ENCODE measurements around the gene TTC7B. TPM values are rescaled to one million over a fixed set of nuclear protein-coding genes. Genes with fewer than 3 reads are reported as not detected.

Gene TTC7B
- total and polyA plus RNA-seq, 2 of the 8 experiments (the other 6 are each of a cell fraction or from before 2014, with no cell fraction given) = 23.7 to 34.0 TPM

DNA sequence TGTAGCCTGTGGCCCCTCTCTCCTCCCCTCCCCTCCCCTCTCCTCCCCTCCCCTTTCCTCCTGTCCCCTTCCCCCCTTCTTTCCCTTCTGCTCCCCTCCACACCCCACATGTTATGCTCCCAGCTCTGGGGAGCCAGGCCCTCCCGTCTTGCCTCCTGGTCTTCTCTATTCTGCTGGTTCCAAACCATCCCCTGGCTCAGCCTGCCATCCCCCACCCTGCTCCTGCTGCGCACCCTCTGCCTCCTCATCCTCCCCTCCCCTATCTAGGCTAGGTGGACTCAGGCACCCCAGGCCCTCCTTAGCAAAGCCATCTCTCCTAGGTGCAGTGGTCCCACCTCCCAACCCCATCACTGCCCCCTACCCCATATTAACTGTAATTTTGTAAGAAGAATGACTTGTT, 319.9 kb downstream of the TTC7B start:
- no peak for TF ChIP-seq HDAC2 (IDR thresholded peaks at IDR 0.05; ENCODE audit: borderline replicate concordance in 1 of 2, low read depth in 2 of 2, low read length in 2 of 2)
- Histone ChIP-seq H3K23me2 (ENCODE audit: low read depth, low read length) (no peaks in the 10 kb centered on the region; the same call in 1 of the 2 replicates), H2BK120ac (replicated peaks; ENCODE audit: low read depth, low read length) (no peak overlapping the region), H3K27ac (ENCODE audit: low read depth, low read length) (no peak overlapping the region), H3K14ac (ENCODE audit: insufficient read length) (no peak overlapping the region), H4K8ac (ENCODE audit: extremely low read depth, insufficient read depth, low read length) (no peak overlapping the region), H3K9ac (replicated peaks in 1 of 4; ENCODE audit: extremely low read depth in 1 of 4, low read depth in 3 of 4, low read length in 3 of 4) (no peak overlapping the region), H3K79me2 (ENCODE audit: control insufficient read depth in 1 of 2, insufficient read depth in 2 of 2, low read length in 2 of 2) (no peaks in the 10 kb centered on the region), H3K27me3 (replicated peaks in 1 of 4; ENCODE audit: control insufficient read depth in 3 of 4, extremely low read depth in 1 of 4, insufficient read depth in 3 of 4, low read length in 3 of 4) (no peaks in the 10 kb centered on the region), H3K36me3 (ENCODE audit: control insufficient read depth in 2 of 4, insufficient read depth in 4 of 4, low read length in 3 of 4) (no peaks in the 10 kb centered on the region), H2AK5ac (ENCODE audit: low read depth, low read length) (no peak overlapping the region), H2BK20ac (ENCODE audit: low read length) (no peak overlapping the region), H3K23ac (ENCODE audit: insufficient read length) (no peak overlapping the region), H2BK12ac (ENCODE audit: low read depth, low read length) (no peak overlapping the region), H3K4me2 (ENCODE audit: insufficient read depth in 1 of 2, low read depth in 2 of 2, low read length in 2 of 2) (no peak overlapping the region), H3K18ac (ENCODE audit: extremely low read depth, low read length) (no peak overlapping the region), H3K56ac (replicated peaks; ENCODE audit: insufficient read length, low read depth, low read length) (no peak overlapping the region), H4K91ac (replicated peaks; ENCODE audit: insufficient read length, low read length) (no peak overlapping the region), H3K4me1 (replicated peaks in 1 of 4; ENCODE audit: control insufficient read depth in 3 of 4, insufficient read depth in 4 of 4, low read length in 3 of 4) (peaks cover 3 to 17% (median 12%) of the 10 kb centered on the region in 4 experiments), H3K4me3 (ENCODE audit: extremely low read depth in 1 of 4, insufficient read depth in 2 of 4, low read depth in 3 of 4, low read length in 4 of 4) (no peak overlapping the region), H2BK5ac (ENCODE audit: low read depth, low read length) (no peak overlapping the region), H2BK15ac (ENCODE audit: low read length) (no peak overlapping the region), H4K20me1 (replicated peaks in 1 of 2; ENCODE audit: control insufficient read depth in 1 of 2, insufficient read depth in 2 of 2, low read length in 2 of 2) (no peaks in the 10 kb centered on the region), H4K5ac (ENCODE audit: insufficient read length, low read depth, low read length) (no peak overlapping the region), H2AFZ (ENCODE audit: low read length) (no peak overlapping the region), H3K9me3 (ENCODE audit: insufficient read depth in 2 of 2, low read depth in 1 of 2, low read length in 1 of 2) (no peaks in the 10 kb centered on the region), H3K79me1 (ENCODE audit: low read depth, low read length) (no peaks in the 10 kb centered on the region), H3K4ac (replicated peaks; ENCODE audit: insufficient read length, low read depth, low read length) (no peak overlapping the region)
- DNase-seq (ENCODE audit: low read depth in 1 of 2, low spot score in 2 of 2) = peak in 1 of 2 experiments; percentile 33
- POLR2A ChIA-PET (ENCODE audit: partially characterized antibody) = no interaction called here
- WGBS, 2 experiments (ENCODE audit: extremely low coverage in 1 of 2, insufficient coverage in 1 of 2, insufficient read length in 1 of 2, insufficient replicate concordance in 2 of 2, low coverage in 1 of 2, low lambda C conversion rate in 2 of 2, missing lambda C conversion rate in 1 of 2) = 100% methylated on average over 2 of the region's 2 CpGs; no CpG with 5 or more reads in 1 of the 2 experiments
- FAIRE-seq = no peak
- CTCF ChIA-PET (ENCODE audit: partially characterized antibody) = no interaction called here
